Gastroesophageal sphincter (tissue), 3 donors: ENCODE results near the gene LRRC3.

Source experiments
- CTCF ChIP-seq, 4 experiments: fragments of 200-600 bp in 2 of 4; fragments of 450-650 bp in 2 of 4; sonication (generic) in 1 of 4; IDR thresholded peaks; one replicate each; pipeline ENCODE4 v1.5.1; 2017 to 2019; ENCODE audit warnings: antibody characterized with exemption in 4 of 4, mild to moderate bottlenecking in 2 of 4, moderate library complexity in 2 of 4
- EP300 ChIP-seq: sonication (generic); formaldehyde crosslinking; IDR thresholded peaks from one replicate; pipeline ENCODE4 v1.6.1; 2017; ENCODE audit warnings: antibody characterized with exemption, mild to moderate bottlenecking
- POLR2A ChIP-seq, 2 donors: fragments of 450-650 bp; IDR thresholded peaks; one replicate each; pipeline ENCODE4 v1.6.1; 2017; ENCODE audit warnings: antibody characterized with exemption in 2 of 2, mild to moderate bottlenecking in 2 of 2, moderate library complexity in 1 of 2
- POLR2AphosphoS5 ChIP-seq: sonication (generic); formaldehyde crosslinking; IDR thresholded peaks from one replicate; pipeline ENCODE4 v1.6.1; 2017; ENCODE audit warnings: antibody characterized with exemption

GRCh38 chr21:44462086-44462833, 7.0 kb downstream of the LRRC3 start:
- TF ChIP-seq CTCF (IDR thresholded peaks at IDR 0.05) (no peak), EP300 (no peak), POLR2A (IDR thresholded peaks at IDR 0.05) (no peak), POLR2AphosphoS5 (no peak)
